HG03064 (cell line): Measurements from ENCODE around the gene KRTAP10-2.
"Not testable (repeated sequence)": the region's sequence is repeated elsewhere in the genome, so short reads cannot be mapped to it uniquely, and the experiment has no call there.

Experiments
- ATAC-seq: cut with Tn5 transposase; IDR thresholded peaks from one replicate; pipeline ENCODE4 v1.9.1; 2021; ENCODE audit warnings: low read depth; ENCODE audit not compliant: unreplicated experiment

KRTAP10-2 gene

DNA sequence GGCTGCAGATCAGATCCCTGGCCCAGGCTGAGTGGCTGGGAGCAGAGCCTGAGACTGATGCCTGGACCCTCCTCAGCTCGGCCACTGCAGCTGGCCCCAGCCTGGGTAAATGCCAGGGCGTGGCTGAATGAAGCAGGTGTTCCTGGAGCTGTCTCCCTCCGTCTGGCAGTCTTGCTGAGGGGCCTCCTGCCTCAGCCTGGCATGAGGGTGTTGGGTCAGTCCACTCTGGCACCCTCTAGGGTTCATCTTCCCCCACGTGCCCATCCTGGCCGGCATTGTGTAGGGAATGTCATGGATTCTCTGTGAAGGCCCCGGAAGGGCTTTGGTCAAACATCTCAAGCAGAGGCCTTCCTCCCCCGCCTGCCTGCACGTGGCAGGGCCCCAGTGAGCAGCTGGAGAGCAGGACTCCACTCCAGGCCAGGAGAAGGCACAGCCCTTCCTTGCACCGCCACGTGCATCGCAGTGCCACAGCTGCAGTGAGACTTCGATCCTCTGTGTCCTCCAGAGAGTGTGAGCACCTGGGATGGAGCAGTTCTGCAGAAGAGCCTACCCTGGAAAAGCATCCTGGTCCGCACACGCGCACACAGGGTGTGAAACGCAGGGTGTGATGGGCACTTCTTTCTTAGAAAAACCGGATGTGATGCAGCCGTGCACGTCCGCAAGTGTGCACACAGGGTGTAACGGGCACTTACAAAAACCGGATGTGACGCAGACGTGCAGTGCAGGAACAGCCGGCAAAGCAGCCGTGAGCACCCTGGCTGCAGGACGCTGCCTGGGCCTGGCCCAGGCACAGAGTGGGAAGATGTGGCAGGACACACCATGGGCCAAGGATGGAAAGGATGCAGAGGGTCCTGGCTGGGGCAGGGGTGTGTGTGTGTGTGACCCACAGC lies 17.6 kb upstream of the KRTAP10-2 start:
- no peak for ATAC-seq

DNA sequence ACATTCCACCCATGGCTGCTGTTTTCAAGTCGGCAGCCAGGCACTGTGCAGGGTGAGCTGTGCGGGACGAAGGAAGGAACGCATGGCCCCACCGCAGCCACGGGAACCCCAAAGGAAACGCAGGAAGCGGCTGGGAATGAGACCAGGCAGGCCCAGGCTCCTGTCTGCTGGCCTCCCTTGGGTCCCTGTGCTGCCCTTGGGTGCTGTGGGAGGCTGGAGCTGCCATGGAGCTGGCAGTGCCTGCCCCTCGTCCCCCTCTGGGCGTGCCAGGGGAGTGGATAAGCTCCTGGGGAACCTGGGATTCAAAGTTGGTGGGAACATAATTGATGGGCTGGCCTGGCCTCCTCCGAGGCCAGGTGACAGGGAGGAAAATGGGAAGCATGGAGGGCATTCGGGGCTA lies 17.0 kb upstream of the KRTAP10-2 start:
- no peak for ATAC-seq

DNA sequence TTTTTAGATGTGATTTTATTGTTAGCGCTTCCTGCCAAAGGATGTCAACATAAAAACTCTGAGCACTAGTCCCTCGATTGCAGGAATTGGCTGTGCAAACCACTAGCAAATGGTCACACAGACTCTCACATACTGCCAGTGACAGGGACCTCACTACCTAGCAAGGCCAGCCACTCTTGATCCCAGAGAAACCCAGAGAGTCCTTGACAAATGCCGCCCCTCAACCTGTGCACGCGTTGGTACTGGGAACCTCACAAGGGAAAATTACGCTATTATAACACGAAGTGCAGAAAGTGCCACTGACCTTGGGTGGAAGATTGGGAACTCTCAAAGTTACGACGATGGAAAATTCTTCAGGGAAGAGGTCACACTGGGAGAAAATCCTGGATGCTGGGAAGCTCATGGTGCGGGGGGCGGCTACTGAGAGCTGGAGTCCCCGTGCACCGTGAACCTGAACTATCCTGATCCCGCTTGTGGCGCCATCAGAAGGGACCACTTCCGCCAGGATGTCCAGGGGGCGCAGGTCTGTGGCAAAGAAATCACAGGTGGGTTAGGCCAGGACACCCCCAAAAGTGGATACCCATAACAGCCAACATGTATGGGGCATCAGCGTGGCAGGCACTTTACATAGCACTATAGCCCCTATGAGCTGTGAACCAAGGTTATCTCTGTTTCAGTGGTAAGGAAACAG lies 16.3 kb upstream of the KRTAP10-2 start:
- ATAC-seq, result no peak

DNA sequence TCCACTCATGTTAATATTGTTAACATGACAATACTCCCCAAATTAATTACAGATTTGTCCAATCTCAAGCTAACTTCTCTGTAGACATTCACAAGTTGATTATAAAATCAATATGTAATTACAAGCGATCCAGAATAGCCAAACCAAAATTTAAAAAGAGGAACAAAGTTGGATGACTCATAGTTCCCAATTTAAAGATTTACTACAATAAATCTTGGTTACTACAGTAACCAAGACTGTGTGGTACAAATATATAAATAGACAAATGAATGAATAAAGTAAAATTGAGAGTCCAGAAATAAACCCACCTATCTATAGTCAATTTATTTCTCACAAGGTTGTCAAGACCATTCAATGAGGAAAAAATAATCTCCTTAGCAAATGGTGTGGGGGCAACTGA lies 15.1 kb upstream of the KRTAP10-2 start:
- no peak for ATAC-seq

DNA sequence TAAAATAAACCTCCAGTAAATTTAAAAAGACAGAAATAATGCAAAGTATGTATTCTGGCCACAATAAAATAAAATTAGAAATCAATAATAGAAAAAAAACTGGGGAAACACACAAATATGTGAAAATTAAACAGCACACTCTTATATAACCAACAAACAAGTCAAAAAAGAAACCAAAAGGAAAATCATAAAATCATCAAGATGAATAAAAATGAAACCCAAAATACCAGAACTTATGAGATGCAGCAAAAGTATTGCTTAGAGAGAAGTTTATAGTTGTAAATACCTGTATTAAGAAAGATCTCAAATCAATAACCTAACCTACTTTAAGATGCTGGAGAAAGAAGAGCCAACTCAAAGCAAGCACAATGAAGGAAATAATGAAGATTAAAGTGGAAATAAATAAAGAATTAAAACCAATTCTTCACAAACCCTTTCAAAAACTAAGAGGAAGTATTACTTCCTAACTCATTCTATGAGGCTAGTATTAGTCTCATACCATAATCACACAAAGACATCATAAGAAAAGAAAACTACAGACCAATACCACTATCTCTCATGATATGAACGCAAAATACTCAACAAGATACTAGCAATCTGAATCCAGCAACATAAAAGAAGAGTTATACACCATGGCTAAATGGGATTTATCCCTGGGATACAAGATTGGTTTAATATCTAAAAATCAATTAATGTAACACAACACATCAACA lies 13.7 kb upstream of the KRTAP10-2 start:
- ATAC-seq, result no peak

DNA sequence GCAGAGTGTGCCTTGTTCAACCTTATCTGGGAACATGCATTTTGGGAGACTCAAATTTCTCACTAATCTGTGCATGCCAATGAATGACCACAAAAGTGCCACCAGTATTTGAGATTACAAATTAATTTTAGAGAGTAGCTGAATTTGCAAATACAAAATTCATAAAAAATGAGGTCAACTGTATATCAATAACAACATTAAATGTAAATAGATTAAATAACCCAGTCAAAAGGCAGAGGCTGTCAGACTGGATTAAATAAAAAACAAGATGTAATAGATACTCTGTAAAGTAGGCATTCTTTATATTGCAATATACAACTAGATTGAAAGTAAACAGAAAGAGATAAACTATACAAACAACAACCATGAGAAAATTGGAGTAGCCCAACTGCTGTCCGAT lies 12.8 kb upstream of the KRTAP10-2 start:
- ATAC-seq, result no peak

DNA sequence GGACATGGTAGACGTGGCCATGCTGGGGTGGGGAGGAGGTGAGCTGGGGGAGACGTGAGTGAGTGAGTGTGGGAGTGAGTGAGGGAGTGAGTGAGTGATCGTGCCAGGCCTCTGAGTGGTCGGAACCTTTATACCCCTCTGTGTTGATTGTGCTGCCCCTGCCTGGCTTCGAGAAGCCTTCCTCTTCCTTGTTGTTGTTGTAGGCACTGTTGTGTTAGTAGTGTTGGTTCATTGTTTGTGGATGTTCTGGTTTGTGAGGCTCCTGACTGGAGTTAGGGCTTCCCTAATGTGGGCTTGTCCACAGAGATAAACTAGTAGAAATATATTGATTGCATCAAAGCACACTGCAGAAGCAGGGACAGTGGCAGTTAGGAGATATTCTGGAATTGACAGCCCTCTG lies 7.4 kb upstream of the KRTAP10-2 start, which contains the start of gene KRTAP10-3:
Gene KRTAP10-3, minus strand, starts transcription at position 101 of the 400 bp plus-strand sequence. Its CDS starts 80 bp downstream, at position 21.
- no peak for ATAC-seq

DNA sequence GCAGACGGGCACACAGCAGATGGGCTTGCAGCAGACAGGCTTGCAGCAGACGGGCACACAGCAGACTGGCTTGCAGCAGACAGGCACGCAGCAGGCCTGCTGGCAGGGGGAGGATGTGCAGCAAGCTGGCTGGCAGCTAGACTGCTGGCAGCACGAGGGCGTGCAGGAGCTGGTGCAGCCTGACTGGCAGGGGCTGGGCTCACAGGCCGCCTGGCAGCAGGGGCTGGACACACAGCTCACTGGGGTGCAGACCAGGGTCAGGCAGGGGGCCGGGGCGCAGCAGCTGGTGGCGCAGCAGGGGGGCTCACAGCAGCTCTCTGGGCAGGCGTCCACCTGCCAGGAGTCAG lies 7.0 kb upstream of the KRTAP10-2 start:
- not testable (repeated sequence) for ATAC-seq

DNA sequence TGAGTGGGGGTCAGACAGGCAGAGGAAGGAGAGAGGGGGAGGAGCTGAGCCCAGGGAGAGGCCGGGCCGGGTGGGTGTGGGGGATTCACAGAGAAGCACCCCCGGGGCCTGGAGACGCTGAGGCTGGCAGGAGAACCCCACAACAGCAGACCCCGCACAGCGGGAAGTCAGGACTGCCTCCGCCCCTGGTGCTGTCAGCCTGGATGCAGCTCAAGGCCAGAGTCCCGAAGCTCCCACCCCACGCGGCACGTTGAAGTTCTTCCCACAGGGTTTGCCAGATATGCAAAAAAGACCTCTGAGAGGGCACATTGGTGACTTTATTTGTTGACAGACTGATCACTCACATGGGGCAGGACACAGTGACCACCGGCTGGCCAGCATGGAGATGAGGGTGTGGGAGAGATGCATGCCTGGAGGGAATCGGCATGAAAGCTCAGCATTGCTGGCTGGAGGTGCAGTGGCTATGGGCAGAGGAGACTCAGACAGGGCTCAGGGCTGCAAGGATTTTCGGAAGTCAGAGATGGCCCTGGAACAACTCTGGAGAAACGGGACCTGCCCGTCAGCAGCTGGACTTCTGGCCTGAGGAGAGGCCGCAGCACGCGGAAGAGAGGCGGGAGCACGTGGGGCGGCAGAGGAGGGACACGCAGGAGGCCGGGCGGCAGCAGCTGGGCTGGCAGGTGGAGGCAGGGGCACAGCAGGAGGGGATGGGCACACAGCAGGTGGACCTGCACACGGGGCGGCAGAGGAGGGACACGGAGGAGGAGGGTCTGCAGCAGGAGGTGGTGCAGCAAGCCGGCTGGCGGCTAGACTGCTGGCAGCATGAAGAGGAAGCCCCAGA lies 6.4 kb upstream of the KRTAP10-2 start:
- no peak for ATAC-seq

DNA sequence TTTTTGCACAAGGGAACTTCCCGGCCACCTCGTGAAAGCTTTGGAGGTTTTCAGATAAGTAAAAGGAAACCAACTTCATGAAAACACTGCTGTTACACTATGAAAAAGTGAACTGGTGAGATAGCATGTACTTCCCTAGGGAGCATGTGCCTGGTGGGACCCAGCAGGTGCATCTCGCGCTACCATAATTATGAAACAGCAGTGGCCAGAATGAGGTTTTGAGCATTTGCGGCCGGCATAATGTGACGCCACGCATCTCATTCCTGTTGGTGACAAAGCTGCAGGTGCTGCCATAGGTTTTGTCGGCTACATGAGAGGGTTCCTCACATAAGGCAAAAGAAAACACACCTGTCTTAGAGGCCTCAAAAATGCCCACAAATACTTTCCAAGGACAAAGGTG lies 5.6 kb upstream of the KRTAP10-2 start:
- no peak for ATAC-seq

DNA sequence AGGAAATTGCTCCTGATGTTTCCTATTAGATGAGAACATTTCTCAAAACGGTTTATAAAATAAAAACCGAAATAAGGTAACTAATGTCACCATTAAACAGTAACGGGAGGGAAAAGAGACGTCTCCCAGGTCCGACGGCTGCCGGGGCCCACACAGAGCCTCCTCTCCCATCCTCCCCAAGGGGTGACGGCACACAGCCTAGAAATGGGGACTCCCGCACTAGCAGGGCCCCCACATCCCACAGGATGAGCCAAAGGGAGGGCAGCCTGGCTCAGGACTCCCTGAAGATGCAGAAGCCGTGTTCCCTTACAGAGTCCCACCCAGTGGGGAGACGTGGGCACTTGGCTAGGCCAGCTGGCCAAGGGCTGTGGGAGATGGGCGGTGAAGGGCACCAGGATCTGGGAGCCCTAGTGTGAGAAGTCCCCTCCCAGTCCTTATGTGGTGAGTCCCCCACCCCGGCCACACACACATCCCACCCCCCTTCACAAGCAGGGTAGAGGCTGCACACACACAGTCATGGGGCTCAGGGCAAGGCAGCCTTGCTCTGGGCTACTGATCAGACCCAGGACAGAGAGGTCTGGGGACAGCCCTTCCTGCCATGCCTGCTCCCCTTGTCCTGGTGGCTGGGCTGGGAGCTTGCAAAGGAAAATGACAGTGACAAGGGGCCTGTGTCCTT lies 4.0 kb upstream of the KRTAP10-2 start:
- ATAC-seq, result no peak

DNA sequence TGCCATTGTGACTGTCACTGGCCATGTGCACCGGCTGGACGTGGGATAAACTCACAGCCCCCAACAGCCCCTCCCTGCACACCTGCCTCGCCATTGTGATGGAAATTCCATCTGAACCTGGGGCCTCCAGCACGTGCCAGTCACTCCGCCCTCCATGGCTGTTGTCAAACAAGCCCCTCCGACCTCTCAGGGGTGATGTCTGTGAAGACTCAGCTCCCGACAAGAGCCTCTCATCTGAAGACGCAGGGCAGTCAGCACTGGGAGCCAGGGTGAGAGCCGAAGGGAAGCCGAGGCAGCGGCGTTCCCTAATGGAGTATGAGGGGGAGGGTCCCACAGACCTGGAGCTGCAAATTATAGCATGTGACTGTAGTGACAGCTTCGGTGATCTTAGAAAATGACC lies 1.4 kb upstream of the KRTAP10-2 start:
- ATAC-seq, result no peak

DNA sequence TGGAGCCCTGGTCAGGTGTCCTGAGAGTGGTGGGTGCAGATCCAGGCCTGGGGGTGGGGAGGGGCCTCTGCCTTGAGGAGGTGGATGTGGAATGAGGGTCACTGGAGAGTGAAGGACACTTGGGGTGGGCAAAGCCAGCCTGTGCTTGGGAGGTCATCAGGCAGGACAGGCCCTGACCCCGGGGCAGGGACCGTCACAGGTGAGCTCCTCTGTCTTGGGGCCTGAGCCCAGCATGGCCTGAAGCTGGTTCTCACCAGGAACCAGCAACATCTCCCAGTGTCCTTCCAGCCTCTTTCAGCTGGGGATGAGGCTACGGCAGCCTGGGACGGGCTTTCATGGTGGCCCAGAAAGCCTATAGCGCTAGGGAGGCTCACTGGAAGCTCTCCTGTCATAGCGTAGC lies 831 bp upstream of the KRTAP10-2 start:
- no peak for ATAC-seq

DNA sequence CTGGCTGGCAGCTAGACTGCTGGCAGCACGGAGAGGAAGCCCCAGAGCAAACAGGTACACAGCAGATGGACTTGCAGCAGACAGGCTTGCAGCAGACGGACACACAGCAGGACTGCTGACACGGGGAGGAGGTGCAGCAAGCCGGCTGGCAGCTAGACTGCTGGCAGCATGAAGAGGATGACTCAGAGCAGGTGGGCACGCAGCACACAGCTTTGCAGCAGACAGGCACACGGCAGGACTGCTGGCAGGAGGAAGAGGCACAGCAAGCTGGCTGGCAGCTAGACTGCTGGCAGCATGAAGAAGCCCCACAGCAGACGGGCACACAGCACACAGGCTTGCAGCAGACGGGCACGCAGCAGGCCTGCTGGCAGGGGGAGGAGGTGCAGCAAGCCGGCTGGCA lies 498 bp downstream of the KRTAP10-2 start:
- ATAC-seq, result no peak

DNA sequence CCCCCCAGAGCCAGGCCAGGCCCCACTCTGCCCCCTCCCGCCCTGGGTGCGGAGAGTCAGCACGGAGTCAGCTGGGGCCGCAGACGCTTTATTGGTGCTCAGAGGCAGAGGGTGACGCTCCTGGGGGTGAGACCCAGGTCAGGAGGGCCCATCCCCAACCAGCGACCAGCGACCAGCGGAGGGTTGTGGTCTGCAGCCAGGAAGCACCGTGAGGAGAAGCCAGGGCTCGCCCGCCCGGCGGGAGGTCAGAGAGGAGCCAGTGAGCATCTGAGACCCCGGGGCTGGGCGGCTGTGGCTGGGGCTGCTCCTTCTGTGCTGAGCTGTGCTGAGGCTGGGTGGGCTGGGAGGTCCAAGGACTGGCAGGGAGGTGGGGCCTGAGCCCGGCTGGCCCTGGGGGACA lies 1.0 kb downstream of the KRTAP10-2 start:
- ATAC-seq, result not testable (repeated sequence)

DNA sequence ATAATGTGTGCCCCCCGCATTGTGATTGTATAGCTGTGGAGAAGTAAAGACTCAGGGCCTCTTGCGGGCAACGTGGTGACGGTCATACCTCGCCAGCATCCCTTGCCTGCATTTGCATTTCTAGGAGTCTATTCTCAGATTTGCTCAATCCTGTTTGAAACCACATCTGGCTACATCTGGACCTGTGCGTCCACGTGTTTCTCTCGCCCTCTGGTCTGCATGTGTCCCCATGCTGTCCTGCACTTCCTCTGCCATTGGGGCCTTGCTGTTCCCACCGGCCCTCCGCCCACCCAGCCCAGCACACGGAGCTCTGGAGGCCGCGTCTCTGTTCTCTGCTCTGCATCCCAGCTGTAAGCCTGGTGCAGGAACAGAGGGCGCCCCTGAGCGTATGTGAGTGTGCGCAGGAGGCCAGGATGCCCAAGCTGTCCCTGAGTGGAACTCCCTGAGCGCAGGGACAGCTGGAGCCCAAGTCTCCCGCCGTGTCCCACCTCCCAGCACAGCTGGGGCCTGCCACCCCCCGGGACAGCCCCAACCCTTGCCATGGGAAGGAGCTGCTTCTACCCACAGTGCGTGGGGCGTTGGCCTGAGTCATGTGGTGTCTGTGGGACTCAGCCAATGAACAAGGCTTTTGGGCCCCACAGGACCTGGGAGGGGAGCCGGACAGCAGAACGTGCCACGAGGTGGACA lies 1.6 kb downstream of the KRTAP10-2 start:
- ATAC-seq, result no peak

DNA sequence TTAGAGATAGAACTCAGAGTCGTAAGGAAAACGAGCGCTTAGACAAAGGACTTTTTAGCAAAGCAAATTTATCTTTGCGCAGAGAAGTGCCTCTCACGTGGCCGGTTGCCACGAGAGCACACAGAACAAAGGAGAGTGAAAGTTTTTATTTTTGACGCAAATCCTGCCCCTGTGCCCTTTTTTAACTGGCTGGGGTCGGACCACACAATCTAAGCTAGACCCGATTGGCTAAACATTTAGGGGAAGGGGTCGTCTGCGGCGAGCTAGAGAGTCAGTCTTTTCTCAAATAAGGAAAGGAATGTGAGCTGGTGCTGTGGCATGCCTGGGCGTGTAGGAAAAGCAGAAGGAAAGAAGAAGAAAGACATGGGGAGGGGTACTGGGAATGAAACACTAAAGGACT lies 2.4 kb downstream of the KRTAP10-2 start:
- no peak for ATAC-seq

DNA sequence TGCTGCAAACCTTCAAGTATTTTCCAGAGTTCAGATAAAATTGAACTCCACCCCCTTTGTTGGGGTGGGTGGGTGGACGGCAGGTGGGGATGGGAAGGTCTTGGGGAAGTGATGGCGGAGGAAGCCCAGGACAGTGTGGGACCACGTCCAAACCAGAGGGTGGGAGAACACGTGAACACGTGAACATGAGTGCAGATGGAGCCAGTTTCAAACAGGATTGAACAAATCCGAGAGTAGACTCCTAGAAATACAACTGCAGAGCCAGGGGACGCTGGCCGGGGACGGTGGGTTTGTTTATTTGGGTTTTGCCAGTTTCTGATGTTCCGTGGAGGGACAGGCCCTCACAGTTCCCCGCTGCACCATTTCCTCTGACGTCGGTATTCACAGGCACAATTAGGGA lies 2.9 kb downstream of the KRTAP10-2 start:
- no peak for ATAC-seq

DNA sequence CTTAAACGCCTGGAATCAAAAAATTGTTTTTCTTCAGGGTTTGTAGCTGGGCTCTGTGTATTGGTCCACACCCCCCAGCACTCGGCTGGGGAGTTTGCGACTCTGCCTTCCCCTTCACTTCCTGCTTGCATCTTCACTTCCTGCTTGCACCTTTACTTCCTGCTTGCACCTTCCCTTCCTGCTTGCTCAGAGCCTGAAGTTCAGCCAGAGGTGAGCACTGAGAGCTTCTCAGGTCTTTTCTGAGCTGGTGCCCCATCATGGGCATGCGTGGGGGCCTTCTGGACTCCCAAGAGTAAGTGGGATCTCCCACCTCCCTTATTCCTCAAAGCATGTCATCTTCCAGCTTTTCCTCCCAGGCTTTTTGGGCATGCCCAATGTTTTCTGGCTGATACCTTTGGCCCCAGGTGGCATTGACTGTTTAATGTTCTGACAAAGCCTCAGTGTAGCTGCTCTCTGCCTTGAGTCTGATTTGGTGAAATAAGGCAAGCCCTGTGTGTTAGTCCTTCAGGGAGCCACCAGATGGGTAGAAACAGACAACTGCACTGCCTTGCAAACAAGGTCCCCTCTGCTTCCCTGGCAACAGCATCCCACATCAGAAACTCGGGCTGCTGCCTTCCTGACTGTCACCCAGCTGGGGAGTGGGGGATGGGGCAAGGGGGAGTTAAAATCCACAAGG lies 3.5 kb downstream of the KRTAP10-2 start:
- no peak for ATAC-seq
